ENCODE results near the gene TMEM156. TPM values are rescaled to one million over a fixed set of nuclear protein-coding genes. Genes with fewer than 3 reads are reported as not detected.
"Not testable (repeated sequence)": the region's sequence is repeated elsewhere in the genome, so short reads cannot be mapped to it uniquely, and the experiment has no call there.

Gene TMEM156
- total RNA-seq, 1 experiment from 2014 or later: 14.1 TPM

DNA sequence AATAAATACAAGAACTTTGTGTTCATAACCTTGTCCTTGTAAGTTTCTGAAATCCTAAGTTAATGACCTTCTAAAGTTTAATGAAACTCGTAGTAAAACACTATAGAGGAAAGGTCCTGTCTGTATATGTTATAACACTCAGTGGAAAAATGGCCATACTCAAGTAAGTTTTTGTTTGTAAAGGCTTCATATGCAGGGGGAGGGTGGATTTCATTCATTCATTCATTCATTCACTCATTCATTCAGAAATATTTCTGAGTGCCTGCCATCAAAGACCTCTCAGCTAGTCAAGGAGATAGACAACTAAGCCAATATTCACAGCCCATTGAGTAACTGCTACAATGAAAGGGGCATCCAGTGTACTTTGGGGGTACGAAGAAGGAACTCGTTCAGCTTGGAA is 6.9 kb upstream of the TMEM156 start:
- H3K4me1 Mint-ChIP-seq (ENCODE audit: low read depth, unreplicated experiment): peaks cover 46% of the 10 kb centered on the region
- no peak overlapping the region for H3K27ac Mint-ChIP-seq (ENCODE audit: unreplicated experiment)
- intact Hi-C loops (cut with micrococcal nuclease; ENCODE audit: unreplicated experiment): no loop called here
- peaks cover 18% of the 10 kb centered on the region for H3K36me3 Mint-ChIP-seq (ENCODE audit: insufficient read depth, unreplicated experiment)
- TF ChIP-seq, protein P1, sequence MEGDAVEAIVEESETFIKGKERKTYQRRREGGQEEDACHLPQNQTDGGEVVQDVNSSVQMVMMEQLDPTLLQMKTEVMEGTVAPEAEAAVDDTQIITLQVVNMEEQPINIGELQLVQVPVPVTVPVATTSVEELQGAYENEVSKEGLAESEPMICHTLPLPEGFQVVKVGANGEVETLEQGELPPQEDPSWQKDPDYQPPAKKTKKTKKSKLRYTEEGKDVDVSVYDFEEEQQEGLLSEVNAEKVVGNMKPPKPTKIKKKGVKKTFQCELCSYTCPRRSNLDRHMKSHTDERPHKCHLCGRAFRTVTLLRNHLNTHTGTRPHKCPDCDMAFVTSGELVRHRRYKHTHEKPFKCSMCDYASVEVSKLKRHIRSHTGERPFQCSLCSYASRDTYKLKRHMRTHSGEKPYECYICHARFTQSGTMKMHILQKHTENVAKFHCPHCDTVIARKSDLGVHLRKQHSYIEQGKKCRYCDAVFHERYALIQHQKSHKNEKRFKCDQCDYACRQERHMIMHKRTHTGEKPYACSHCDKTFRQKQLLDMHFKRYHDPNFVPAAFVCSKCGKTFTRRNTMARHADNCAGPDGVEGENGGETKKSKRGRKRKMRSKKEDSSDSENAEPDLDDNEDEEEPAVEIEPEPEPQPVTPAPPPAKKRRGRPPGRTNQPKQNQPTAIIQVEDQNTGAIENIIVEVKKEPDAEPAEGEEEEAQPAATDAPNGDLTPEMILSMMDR (IDR thresholded peaks at IDR 0.05; ENCODE audit: unreplicated experiment): no peak
- CTCF ChIA-PET: no interaction called here
- no peak overlapping the region for H3K4me3 Mint-ChIP-seq (ENCODE audit: low read depth, unreplicated experiment)
- no peak for DNase-seq
- no peaks in the 10 kb centered on the region for H3K27me3 Mint-ChIP-seq (ENCODE audit: unreplicated experiment)
- BruUV-seq (replicated peaks): no TSS peak
- no peaks in the 10 kb centered on the region for H3K9me3 Mint-ChIP-seq (ENCODE audit: low read depth, unreplicated experiment)

DNA sequence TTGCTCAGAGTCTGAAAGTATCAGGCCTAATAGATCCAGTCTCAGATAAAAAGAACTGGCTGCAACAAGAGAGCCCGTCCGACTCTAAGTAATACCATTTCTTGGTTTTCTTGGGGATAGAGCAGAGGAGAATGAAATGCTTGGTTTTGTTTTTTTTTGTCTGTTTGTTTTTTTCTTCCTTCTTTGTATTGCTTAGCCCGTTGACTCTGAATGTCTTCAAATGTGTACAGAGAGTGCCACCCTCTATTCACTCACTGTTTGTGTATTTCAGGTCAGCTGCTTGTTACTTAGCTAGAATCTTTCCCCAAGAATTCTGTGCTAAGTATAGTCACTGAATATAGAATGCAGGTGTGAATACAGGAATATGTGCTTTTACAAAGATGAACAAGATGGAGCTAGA is 5.7 kb upstream of the TMEM156 start:
- H3K9me3 Mint-ChIP-seq (ENCODE audit: low read depth, unreplicated experiment): no peaks in the 10 kb centered on the region
- H3K4me1 Mint-ChIP-seq (ENCODE audit: low read depth, unreplicated experiment): peaks cover 35% of the 10 kb centered on the region
- peaks cover 8% of the 10 kb centered on the region for H3K36me3 Mint-ChIP-seq (ENCODE audit: insufficient read depth, unreplicated experiment)
- H3K4me3 Mint-ChIP-seq (ENCODE audit: low read depth, unreplicated experiment): no peak overlapping the region
- intact Hi-C loops (cut with micrococcal nuclease; ENCODE audit: unreplicated experiment): no loop called here
- DNase-seq: no peak
- CTCF ChIA-PET: no interaction called here
- H3K27me3 Mint-ChIP-seq (ENCODE audit: unreplicated experiment): no peaks in the 10 kb centered on the region
- TF ChIP-seq, protein P1 (IDR thresholded peaks at IDR 0.05; ENCODE audit: unreplicated experiment): no peak
- BruUV-seq (replicated peaks): no TSS peak
- peak overlapping the region; percentile 64 for H3K27ac Mint-ChIP-seq (ENCODE audit: unreplicated experiment)

DNA sequence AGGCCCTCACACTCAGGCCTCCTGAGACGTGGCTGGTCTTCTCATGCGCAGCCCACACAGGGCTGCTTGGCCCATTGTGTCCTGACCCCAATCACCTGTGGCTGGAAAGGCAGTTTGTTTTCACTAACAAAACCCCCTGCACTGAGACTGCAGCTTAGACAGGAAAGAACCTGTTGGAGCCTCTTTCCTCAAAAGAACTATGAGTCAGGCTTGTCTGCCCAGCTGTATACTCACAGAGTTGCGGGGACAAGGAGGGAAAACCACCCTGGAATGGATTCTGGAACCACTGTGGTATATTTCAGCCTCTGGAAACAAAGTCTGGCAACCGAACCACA is 5.2 kb upstream of the TMEM156 start:
- no peak for DNase-seq
- H3K4me1 Mint-ChIP-seq (ENCODE audit: low read depth, unreplicated experiment): peaks cover 30% of the 10 kb centered on the region
- H3K36me3 Mint-ChIP-seq (ENCODE audit: insufficient read depth, unreplicated experiment): peaks cover 8% of the 10 kb centered on the region
- intact Hi-C loops (cut with micrococcal nuclease; ENCODE audit: unreplicated experiment): no loop called here
- BruUV-seq (replicated peaks): no TSS peak
- no peaks in the 10 kb centered on the region for H3K27me3 Mint-ChIP-seq (ENCODE audit: unreplicated experiment)
- CTCF ChIA-PET: interaction anchor here (0.5 kb wide), 1 partner anchor 62 kb away, joined by 3 read pairs; no protein-coding TSS in a partner anchor
- TF ChIP-seq, protein P1 (IDR thresholded peaks at IDR 0.05; ENCODE audit: unreplicated experiment): no peak
- H3K27ac Mint-ChIP-seq (ENCODE audit: unreplicated experiment): peak overlapping the region; percentile 64
- H3K4me3 Mint-ChIP-seq (ENCODE audit: low read depth, unreplicated experiment): no peak overlapping the region
- H3K9me3 Mint-ChIP-seq (ENCODE audit: low read depth, unreplicated experiment): no peaks in the 10 kb centered on the region

DNA sequence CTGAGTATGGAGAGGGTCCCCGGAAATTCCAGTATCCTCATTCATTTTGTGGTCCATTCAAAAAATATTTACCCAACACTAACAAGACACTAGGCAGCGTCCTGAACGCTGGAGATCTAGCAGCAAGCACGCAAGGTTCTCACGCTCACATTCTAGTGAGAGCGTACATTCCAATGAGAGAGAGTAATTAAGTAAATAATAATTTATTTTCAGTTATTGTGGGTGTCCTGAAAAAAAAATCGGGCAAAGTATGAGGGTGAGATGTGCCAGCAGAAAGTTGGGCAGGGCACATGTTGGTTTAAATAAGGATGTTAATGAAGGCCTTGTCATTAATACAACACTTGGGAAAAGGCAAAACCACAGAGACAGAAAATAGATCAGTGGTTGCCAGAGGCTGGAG is 4.0 kb upstream of the TMEM156 start:
- Mint-ChIP-seq H3K27me3 (ENCODE audit: unreplicated experiment) (no peaks in the 10 kb centered on the region), H3K4me3 (ENCODE audit: low read depth, unreplicated experiment) (peak overlapping the region; percentile 57), H3K27ac (ENCODE audit: unreplicated experiment) (peak overlapping the region; percentile 93), H3K4me1 (ENCODE audit: low read depth, unreplicated experiment) (peaks cover 24% of the 10 kb centered on the region), H3K36me3 (ENCODE audit: insufficient read depth, unreplicated experiment) (peaks cover 8% of the 10 kb centered on the region), H3K9me3 (ENCODE audit: low read depth, unreplicated experiment) (no peaks in the 10 kb centered on the region)
- peak; percentile 34 for DNase-seq
- TF ChIP-seq, protein P1 (IDR thresholded peaks at IDR 0.05; ENCODE audit: unreplicated experiment): no peak
- CTCF ChIA-PET: no interaction called here
- intact Hi-C loops (cut with micrococcal nuclease; ENCODE audit: unreplicated experiment): no loop called here
- no TSS peak for BruUV-seq (replicated peaks)

DNA sequence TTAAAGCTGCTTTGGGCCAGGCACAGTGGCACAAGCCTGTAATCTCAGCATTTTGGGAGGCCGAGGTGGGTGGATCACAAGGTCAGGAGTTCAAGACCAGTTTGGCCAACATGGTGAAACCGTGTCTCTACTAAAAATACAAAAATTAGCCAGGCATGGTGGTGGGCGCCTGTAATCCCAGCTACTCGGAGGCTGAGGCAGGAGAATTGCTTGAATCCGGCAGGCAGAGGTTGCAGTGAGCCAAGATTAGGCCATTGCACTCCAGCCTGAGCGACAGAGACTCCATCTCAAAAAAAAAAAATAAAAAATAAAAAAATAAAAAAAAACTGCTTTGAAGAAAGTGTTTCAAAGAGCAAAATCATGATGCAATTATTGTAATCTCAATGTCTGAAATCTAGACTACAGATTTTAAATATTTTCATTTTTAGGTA is 604 bp downstream of the TMEM156 start:
- not testable (repeated sequence) for H3K9me3 Mint-ChIP-seq (ENCODE audit: low read depth, unreplicated experiment); H3K36me3 Mint-ChIP-seq (ENCODE audit: insufficient read depth, unreplicated experiment); DNase-seq; H3K27ac Mint-ChIP-seq (ENCODE audit: unreplicated experiment); H3K27me3 Mint-ChIP-seq (ENCODE audit: unreplicated experiment); H3K4me3 Mint-ChIP-seq (ENCODE audit: low read depth, unreplicated experiment)
- TSS peak; percentile 38 for BruUV-seq (replicated peaks)
- peaks cover 11% of the 10 kb centered on the region for H3K4me1 Mint-ChIP-seq (ENCODE audit: low read depth, unreplicated experiment)
- intact Hi-C loops (cut with micrococcal nuclease; ENCODE audit: unreplicated experiment): loop anchor here (2.0 kb wide), 1 partner anchor 13 kb away; no protein-coding TSS in a partner anchor
- CTCF ChIA-PET: interaction anchor here (1.1 kb wide), 1 partner anchor 23 kb away, joined by 5 read pairs; no protein-coding TSS in a partner anchor
